ENCODE results near the gene ADD1. TPM values are rescaled to one million over a fixed set of nuclear protein-coding genes. Genes with fewer than 3 reads are reported as not detected.

Gene ADD1
- total RNA-seq, 1 donor from 2014 or later: 212 TPM

- Histone ChIP-seq H3K27ac (replicated peaks) (peak overlapping the region; percentile 86), H3K27me3 (ENCODE audit: low read depth) (no peaks in the 10 kb centered on the region), H3K36me3 (peaks cover 50% of the 10 kb centered on the region), H3K4me3 (no peak overlapping the region), H3K4me1 (peaks cover 54% of the 10 kb centered on the region), H3K9me3 (replicated peaks) (no peaks in the 10 kb centered on the region)
- TF ChIP-seq CTCF (IDR thresholded peaks at IDR 0.05; ENCODE audit: borderline replicate concordance): peak; percentile 29
- peak; percentile 21 for DNase-seq
- intact Hi-C loops (cut with micrococcal nuclease): no loop called here
Measured at GRCh38 chr4:2930758-2931511, 87.3 kb downstream of the ADD1 start.

DNA sequence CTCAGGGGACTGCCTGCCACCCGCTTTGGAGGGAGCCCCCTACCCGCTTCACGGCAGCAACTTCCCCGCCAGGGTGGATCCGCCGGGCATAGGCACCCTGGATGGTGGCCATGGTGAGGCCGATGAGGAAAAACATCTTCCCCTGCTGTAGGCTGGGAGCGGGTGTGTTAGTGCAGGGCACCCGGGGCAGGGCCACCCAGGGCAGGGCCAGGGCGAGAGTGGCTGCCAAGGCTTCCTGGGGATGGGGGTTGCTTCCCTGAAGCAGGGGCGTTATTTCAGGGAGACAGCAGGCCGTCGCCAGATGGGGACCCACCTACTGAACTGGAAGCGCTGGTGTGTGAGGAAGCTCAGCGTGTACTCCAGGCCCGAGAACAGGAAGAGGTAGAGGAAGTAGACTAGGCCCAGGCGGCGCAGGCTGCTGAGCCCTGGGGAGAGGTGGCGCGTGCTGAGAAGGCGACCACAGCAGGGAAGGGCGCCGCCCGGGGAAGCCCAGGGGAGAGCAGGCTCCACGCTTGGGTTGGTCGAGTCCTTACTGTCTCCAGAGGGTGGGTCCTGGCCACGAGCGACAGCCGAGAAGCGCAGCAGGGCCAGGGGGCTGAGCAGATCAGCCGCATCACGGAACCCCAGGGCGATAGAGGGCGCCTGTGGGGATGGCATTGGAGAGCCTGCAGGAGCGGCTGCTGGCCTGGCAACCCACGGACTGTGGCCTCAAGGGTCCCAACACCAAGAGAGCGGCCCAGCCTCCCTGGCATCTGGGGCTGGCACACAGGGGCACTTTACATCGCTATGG lies 88.1 kb downstream of the ADD1 start:
- peak; percentile 35 for TF ChIP-seq CTCF (IDR thresholded peaks at IDR 0.05; ENCODE audit: borderline replicate concordance)
- peak; percentile 78 for DNase-seq
- H3K27me3 ChIP-seq (ENCODE audit: low read depth): no peaks in the 10 kb centered on the region
- H3K36me3 ChIP-seq: peaks cover 42% of the 10 kb centered on the region
- H3K4me1 ChIP-seq: peaks cover 62% of the 10 kb centered on the region
- peak overlapping the region; percentile 30 for H3K4me3 ChIP-seq
- H3K9me3 ChIP-seq (replicated peaks): no peaks in the 10 kb centered on the region
- peak overlapping the region; percentile 86 for H3K27ac ChIP-seq (replicated peaks)
- intact Hi-C loops (cut with micrococcal nuclease): no loop called here

DNA sequence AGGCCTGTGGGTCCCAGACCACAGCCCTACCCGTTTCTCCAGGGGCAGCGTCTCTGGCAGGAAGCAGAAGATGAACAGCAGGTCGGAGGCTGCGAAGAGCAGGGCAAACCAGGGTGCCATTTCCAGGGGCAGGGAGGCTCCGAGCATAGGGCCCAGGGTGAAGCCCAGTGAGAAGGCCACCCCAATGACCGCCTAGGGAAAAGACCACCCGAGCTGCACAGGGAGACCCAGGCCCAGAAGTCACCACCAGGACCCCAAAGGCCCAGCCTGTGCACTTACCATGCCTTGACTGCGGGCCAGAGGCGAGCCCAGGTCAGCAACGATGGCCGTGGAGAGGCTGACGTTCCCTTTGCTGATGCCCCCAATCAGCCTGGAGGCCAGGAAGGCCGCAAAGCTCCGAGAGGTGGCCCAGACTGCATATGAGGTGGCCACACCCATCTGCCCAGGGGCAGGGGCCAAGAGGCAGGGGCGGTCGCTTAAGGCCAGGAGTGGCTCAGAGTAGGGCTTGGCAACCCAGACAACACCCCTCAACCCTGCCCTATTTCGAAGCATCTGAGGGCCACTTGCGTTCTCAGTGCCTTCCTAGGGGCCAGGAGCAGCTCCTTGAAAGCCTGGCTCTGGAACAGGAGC lies 88.8 kb downstream of the ADD1 start:
- intact Hi-C loops (cut with micrococcal nuclease): no loop called here
- peaks cover 37% of the 10 kb centered on the region for H3K36me3 ChIP-seq
- peak overlapping the region; percentile 86 for H3K27ac ChIP-seq (replicated peaks)
- no peaks in the 10 kb centered on the region for H3K27me3 ChIP-seq (ENCODE audit: low read depth)
- no peak for TF ChIP-seq CTCF (IDR thresholded peaks at IDR 0.05; ENCODE audit: borderline replicate concordance)
- peak overlapping the region; percentile 84 for H3K4me3 ChIP-seq
- DNase-seq: peak; percentile 15
- H3K4me1 ChIP-seq: peaks cover 69% of the 10 kb centered on the region
- no peaks in the 10 kb centered on the region for H3K9me3 ChIP-seq (replicated peaks)

- DNase-seq: peak; percentile 18
- peaks cover 37% of the 10 kb centered on the region for H3K36me3 ChIP-seq
- H3K27me3 ChIP-seq (ENCODE audit: low read depth): no peaks in the 10 kb centered on the region
- intact Hi-C loops (cut with micrococcal nuclease): no loop called here
- no peak for TF ChIP-seq CTCF (IDR thresholded peaks at IDR 0.05; ENCODE audit: borderline replicate concordance)
- H3K4me1 ChIP-seq: peaks cover 72% of the 10 kb centered on the region
- peak overlapping the region; percentile 84 for H3K4me3 ChIP-seq
- peak overlapping the region; percentile 86 for H3K27ac ChIP-seq (replicated peaks)
- H3K9me3 ChIP-seq (replicated peaks): no peaks in the 10 kb centered on the region
Measured at GRCh38 chr4:2932951-2933565, 89.4 kb downstream of the ADD1 start.

DNA sequence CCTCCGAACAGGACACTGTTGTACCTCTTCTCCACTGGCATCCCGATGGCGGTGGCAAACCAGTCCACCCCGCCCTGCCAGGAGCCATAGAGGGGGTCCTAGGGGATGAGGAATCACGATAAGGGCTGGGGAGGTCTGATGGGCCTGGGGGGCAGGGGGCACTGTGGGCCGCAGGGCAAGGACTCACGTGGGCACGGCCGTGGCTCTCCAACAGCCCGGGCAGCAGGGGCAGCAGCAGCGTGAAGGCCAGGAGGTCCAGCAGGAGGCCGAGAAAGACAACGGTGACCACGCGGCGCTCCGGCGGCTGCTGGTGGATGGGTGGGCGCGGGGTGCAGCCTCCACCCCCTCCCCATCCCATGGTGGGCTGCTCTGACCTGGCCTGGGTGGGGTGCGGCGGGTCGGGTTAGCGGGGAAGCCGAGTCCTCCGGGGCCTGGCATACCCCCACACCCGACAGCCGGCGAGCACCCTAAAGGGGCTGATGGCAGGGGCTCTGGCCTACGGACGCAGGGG lies 90.0 kb downstream of the ADD1 start:
- intact Hi-C loops (cut with micrococcal nuclease): no loop called here
- DNase-seq: peak; percentile 22
- Histone ChIP-seq H3K4me1 (peaks cover 72% of the 10 kb centered on the region), H3K36me3 (peaks cover 37% of the 10 kb centered on the region), H3K27me3 (ENCODE audit: low read depth) (no peaks in the 10 kb centered on the region), H3K9me3 (replicated peaks) (no peaks in the 10 kb centered on the region), H3K27ac (replicated peaks) (peak overlapping the region; percentile 86), H3K4me3 (peak overlapping the region; percentile 84)
- no peak for TF ChIP-seq CTCF (IDR thresholded peaks at IDR 0.05; ENCODE audit: borderline replicate concordance)
